Cardiac fibroblast (primary cell): Measurements from ENCODE around the gene CRELD1.
"Not testable (repeated sequence)": the region's sequence is repeated elsewhere in the genome, so short reads cannot be mapped to it uniquely, and the experiment has no call there.

Experiments
- DNase-seq, 2 donors: peaks; one replicate each; pipeline versions ENCODE4 v3.0.0 to v3.0.0-alpha.2; 2010; ENCODE audit warnings: low read depth in 2 of 2
- H3K4me3 ChIP-seq, 2 donors: replicated peaks in 1 of 2; 1 replicate in 1 of 2; 2 replicates in 1 of 2; pipeline ENCODE4 v1.5.1; 2011; ENCODE audit warnings: low read depth in 2 of 2, low read length in 2 of 2, mild to moderate bottlenecking in 2 of 2, moderate library complexity in 1 of 2
- CTCF ChIP-seq: IDR thresholded peaks from one replicate; pipeline ENCODE4 v1.5.1; 2011; ENCODE audit warnings: low read depth, mild to moderate bottlenecking, low read length, inconsistent platforms

Gene CRELD1

GRCh38 chr3:9899289-9899791 lies 34.3 kb upstream of the CRELD1 start:
- H3K4me3 ChIP-seq: no peak overlapping the region
- DNase-seq: no peak
- TF ChIP-seq CTCF: no peak

DNA sequence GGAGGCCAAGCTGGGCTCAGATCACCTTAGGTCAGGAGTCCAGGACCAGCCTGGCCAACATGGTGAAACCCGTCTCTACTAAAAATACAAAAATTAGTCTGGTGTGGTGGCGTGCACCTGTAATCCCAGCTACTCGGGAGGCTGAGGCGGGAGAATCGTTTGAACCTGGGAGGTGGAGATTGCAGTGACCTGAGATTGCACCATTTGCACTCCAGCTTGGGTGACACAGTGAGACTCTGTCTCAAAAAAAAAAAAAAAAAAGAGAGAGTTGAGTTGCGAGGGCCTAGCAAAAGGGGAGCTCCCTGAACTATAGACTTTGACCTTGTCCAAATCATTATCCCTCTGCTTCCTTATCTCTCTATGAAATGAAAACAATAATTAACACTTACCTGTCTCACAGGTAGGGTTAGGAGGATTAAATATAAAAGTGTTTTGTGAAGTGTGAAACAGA lies 32.6 kb upstream of the CRELD1 start:
- H3K4me3 ChIP-seq, DNase-seq: not testable (repeated sequence)

GRCh38 chr3:9901967-9902366 lies 31.7 kb upstream of the CRELD1 start:
- DNase-seq: no peak
- no peak for TF ChIP-seq CTCF
- H3K4me3 ChIP-seq: no peak overlapping the region

GRCh38 chr3:9902372-9903237 lies 31.0 kb upstream of the CRELD1 start, which contains the start of gene IL17RE:
IL17RE (plus strand) TSS chr3:9902848; CDS start chr3:9902933, 85 bp downstream.
- H3K4me3 ChIP-seq: peak within 1 kb of the TSS in 1 of 2 donors; percentile 22
- no peak for DNase-seq
- no peak for TF ChIP-seq CTCF

- DNase-seq: peak in 1 of 2 donors; percentile 44
- peak overlapping the region in 1 of 2 donors; percentile 22 for H3K4me3 ChIP-seq
Observed at GRCh38 chr3:9903238-9903624, 30.4 kb upstream of the CRELD1 start.

GRCh38 chr3:9903904-9904303 lies 29.7 kb upstream of the CRELD1 start:
- no peak for DNase-seq
- no peak for TF ChIP-seq CTCF
- H3K4me3 ChIP-seq: no peak overlapping the region

More at GRCh38 chr3:9903238-9903624, 30.4 kb upstream of the CRELD1 start:
- TF ChIP-seq CTCF: no peak

DNA sequence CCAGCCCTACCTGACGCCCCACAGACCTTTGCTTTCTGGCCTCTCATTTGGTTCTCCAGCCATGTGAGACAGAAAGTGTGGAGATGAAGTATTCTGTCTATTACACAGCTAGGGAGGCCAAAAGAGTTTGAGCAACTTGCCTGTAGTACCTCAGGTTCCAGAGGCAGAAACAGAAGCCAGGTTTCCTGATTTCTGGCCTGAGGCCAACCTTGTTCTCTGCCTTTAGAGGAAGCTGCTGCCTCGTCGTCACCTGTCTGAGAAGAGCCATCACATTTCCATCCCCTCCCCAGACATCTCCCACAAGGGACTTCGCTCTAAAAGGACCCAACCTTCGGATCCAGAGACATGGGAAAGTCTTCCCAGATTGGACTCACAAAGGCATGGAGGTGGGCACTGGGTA lies 27.2 kb upstream of the CRELD1 start:
- H3K4me3 ChIP-seq: no peak overlapping the region
- DNase-seq: no peak
- TF ChIP-seq CTCF: no peak
